Hematopoietic multipotent progenitor cell treated with erythropoietin and hydrocortisone succinate and interleukin-3 and kit ligand, for 6 days (in vitro differentiated cells): ENCODE data around the gene SPATA31D3.
"Not testable (repeated sequence)": the region's sequence is repeated elsewhere in the genome, so short reads cannot be mapped to it uniquely, and the experiment has no call there.

Experiments
- DNase-seq: peaks from one replicate; pipeline ENCODE4 v3.0.0-alpha.2; 2015

Gene SPATA31D3

DNA sequence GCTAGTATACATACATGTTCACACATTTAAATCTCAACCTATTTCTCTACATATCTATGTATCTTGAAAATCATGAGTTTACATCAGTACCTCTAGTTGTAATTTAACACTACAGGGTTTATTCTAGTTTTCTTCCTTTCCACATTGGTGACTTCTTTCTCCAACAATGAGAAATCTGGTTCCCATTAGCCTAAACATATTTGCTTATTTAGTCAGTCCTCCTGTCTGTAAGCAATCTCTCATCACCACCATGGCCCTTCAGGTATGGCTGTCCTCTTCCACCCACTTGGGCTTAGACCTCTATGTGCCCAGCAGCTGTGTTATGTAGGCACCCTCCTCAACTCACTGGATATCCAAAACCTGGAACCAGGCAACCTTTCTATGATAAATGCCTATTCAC, 37.3 kb downstream of the SPATA31D3 start:
- no peak for DNase-seq

DNA sequence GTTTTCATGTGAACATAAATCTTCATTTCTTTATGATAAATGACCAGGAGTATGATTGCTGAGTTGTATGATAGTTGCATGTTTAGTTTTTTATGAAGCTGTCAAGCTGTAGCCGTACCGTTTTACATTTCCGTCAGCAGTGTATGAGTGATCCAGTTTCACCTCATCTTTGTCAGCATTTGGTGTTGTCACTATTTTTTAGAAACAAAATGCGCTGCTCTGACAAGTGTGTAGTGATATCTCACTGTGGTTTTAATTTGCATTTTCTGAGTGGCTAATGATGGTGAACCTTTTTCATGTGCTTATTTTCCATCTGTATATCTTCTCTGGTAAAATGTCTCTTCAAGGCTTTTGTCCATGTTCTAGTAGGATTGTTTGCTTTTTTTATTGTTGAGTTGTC, 38.6 kb downstream of the SPATA31D3 start:
- no peak for DNase-seq

DNA sequence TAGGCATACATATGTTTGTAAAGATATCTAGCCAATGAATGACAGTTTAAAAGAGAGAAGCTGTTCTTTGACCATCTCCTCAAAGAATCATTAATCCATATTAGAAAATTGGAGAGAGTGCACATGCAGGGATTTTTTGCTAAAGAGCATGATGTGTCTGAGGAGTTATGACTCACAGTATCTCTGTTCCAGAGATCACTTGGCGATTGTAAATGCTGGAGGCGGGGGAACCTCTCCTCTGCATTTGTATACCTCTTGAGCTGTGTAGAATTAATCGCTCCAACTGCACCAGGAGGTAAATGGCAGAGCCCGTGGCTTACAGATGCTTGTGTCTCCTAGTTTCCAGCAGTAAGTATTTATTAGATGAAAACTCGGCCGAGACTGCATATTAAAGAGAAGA, 41.6 kb downstream of the SPATA31D3 start:
- no peak for DNase-seq

DNA sequence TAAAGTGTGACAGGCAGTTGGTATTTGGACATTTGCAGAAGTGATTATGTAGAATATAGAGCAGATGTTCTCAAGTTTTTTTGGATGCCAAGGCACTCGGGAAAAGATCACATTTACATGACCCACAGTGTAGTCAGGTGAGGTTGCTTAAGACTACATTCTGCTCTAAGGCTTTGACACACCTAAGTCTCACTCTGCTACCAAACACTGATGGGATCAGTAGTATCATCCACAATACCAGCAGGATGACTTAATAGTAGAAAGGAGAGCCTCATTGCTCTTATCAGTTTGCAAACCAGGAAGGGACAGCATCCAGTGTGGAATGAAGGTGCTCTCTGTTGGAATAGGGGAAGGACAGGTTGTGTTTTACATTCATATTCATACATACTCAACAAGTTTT, 42.8 kb downstream of the SPATA31D3 start:
- DNase-seq, result no peak

DNA sequence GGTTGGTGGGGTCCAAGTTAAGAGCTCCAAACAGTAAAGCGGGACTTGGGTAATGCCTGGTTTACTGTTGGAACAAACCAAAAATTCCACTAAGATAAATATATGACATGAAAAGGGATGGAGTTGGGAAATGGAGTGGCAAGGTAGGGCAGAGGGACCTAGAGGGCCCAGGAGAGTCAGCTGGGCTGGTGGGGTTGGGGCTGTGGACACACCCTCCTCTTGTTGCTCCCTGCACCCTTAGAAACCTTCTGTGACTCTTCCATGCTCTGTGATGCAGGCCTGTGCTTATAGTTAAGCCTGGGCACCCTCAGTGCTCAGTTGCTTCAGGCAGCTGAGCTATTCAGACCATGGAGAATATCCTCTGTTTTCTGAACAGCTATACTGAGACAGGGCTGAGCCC, 45.2 kb downstream of the SPATA31D3 start, which contains the start of gene SPATA31D1:
Gene SPATA31D1, plus strand, starts transcription at position 301 of the 400 bp plus-strand sequence. Its CDS starts 47 bp downstream, at position 348.
- DNase-seq, result not testable (repeated sequence)

DNA sequence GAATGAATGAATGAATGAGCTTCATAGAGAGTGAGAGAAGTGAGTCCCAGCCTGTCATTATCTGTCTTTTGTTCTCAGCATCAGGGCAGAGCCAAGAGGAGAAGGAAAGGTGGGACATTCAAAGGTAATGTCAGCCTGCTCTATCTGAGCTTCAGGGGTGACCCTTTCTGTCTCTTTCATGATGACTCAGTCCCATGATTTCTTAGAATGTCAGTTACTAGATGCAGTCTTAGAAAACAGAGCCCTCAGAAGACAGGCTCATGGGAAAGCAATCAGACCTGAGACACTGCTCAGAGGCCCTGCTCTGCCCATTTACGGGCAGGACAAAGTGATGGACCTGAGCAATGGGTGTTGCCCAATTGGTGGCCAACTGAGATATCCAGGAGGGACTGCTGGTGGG, 46.4 kb downstream of the SPATA31D3 start:
- DNase-seq, result no peak

DNA sequence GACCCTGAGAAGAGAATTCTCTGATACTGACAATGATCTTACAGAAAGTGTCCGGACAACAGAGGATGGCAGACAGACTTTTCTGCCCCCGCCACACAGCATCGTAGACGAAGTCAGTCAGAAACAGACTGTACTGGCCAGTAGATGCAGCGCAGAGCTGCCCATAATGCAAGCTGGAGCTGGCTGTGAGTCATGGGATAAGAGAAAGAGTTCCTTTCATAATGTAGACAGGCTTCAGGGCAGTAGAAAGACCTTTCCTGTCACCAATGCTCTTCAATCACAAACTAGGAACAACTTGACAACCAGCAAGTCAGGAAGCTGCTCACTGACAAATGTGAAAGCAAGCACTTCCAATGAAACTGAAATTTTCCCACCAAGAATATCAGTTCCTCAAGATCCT, 50.4 kb downstream of the SPATA31D3 start:
- no peak for DNase-seq
